HepG2 (cell line): ENCODE measurements around the gene SFT2D1. TPM values are rescaled to one million over a fixed set of nuclear protein-coding genes. Genes with fewer than 3 reads are reported as not detected.

Experiments
- CAMTA2 ChIP-seq: sonication (generic); formaldehyde crosslinking; IDR thresholded peaks from 2 replicates; pipeline ENCODE4 v1.4.0; 2020; ENCODE audit warnings: mild to moderate bottlenecking, missing genetic modification reagents, borderline replicate concordance
- CBX2 ChIP-seq, 2 experiments: fragments of 200-600 bp in 1 of 2; sonication (generic); formaldehyde crosslinking in 1 of 2; IDR thresholded peaks; 2 replicates each; pipeline versions ENCODE4 v1.7.0 to v1.8.1; 2018 to 2022; ENCODE audit warnings: low read depth in 2 of 2, low read length in 1 of 2, mild to moderate bottlenecking in 1 of 2, missing genetic modification reagents in 1 of 2
- FIP1L1 ChIP-seq: fragments of 200-400 bp; formaldehyde crosslinking; IDR thresholded peaks from 2 replicates; pipeline ENCODE4 v1.6.1; 2018; ENCODE audit warnings: low read depth, mild to moderate bottlenecking, low read length, moderate library complexity, borderline replicate concordance; ENCODE audit not compliant: insufficient read depth
- FOXP1 ChIP-seq, 2 experiments: fragments of 450-650 bp in 1 of 2; IDR thresholded peaks; 2 replicates each; pipeline ENCODE4 v1.6.1; 2017 to 2018; ENCODE audit warnings: antibody characterized with exemption in 1 of 2
- KMT2A ChIP-seq: sonication (generic); formaldehyde crosslinking; IDR thresholded peaks from 2 replicates; pipeline ENCODE4 v1.4.0; 2020; ENCODE audit warnings: missing genetic modification reagents
- NCOR1 ChIP-seq: fragments of 200-600 bp; sonication (generic); IDR thresholded peaks from 2 replicates; pipeline ENCODE4 v1.7.0; 2017; ENCODE audit warnings: antibody characterized with exemption, low read length, borderline replicate concordance
- PHB2 ChIP-seq: fragments of 450-650 bp; IDR thresholded peaks from 2 replicates; pipeline ENCODE4 v1.6.1; 2018; ENCODE audit not compliant: partially characterized antibody
- PHF8 ChIP-seq: sonication (generic); formaldehyde crosslinking; IDR thresholded peaks from 2 replicates; pipeline ENCODE4 v1.5.0; 2020; ENCODE audit warnings: missing genetic modification reagents
- PLSCR1 ChIP-seq: sonication (generic); formaldehyde crosslinking; IDR thresholded peaks from 2 replicates; pipeline ENCODE4 v1.5.0; 2020; ENCODE audit warnings: missing genetic modification reagents, mild to moderate bottlenecking, borderline replicate concordance
- POGK ChIP-seq: sonication (generic); formaldehyde crosslinking; conservative IDR thresholded peaks from 2 replicates; pipeline ENCODE4 v1.8.0; 2022; ENCODE audit warnings: mild to moderate bottlenecking, moderate library complexity, missing genetic modification reagents
- SMYD3 ChIP-seq: sonication (generic); formaldehyde crosslinking; IDR thresholded peaks from 2 replicates; pipeline ENCODE4 v1.8.1; 2023; ENCODE audit warnings: mild to moderate bottlenecking, missing genetic modification reagents
- SNAPC2 ChIP-seq: sonication (generic); formaldehyde crosslinking; IDR thresholded peaks from 2 replicates; pipeline ENCODE4 v1.8.1; 2022; ENCODE audit warnings: mild to moderate bottlenecking, missing genetic modification reagents
- USF2 ChIP-seq, 2 experiments: sonication (generic) in 1 of 2; formaldehyde crosslinking in 1 of 2; IDR thresholded peaks; 2 replicates each; pipeline versions ENCODE4 v1.5.1 to v1.6.1; 2011 to 2020; ENCODE audit warnings: borderline replicate concordance in 1 of 2, low read depth in 1 of 2, low read length in 1 of 2, mild to moderate bottlenecking in 1 of 2, missing genetic modification reagents in 1 of 2, moderate library complexity in 1 of 2
- ZKSCAN8 ChIP-seq: IDR thresholded peaks from 2 replicates; pipeline ENCODE4 v1.6.1; 2016; ENCODE audit warnings: borderline replicate concordance, missing genetic modification reagents, missing compliant biosample characterization
- ZNF362 ChIP-seq: sonication (generic); formaldehyde crosslinking; IDR thresholded peaks from 2 replicates; pipeline ENCODE4 v1.4.0; 2020; ENCODE audit warnings: missing genetic modification reagents, mild to moderate bottlenecking, borderline replicate concordance
- ZNF607 ChIP-seq: sonication (generic); formaldehyde crosslinking; IDR thresholded peaks from 2 replicates; pipeline ENCODE4 v1.5.1; 2020; ENCODE audit warnings: missing genetic modification reagents, mild to moderate bottlenecking, borderline replicate concordance
- ZNF703 ChIP-seq: sonication (generic); formaldehyde crosslinking; IDR thresholded peaks from 2 replicates; pipeline ENCODE4 v1.5.1; 2020; ENCODE audit warnings: missing genetic modification reagents, mild to moderate bottlenecking, moderate library complexity, borderline replicate concordance
- ZNF761 ChIP-seq: sonication (generic); formaldehyde crosslinking; conservative IDR thresholded peaks from 2 replicates; pipeline ENCODE4 v1.4.0; 2020; ENCODE audit warnings: mild to moderate bottlenecking, missing genetic modification reagents
- ZSCAN31 ChIP-seq: sonication (generic); formaldehyde crosslinking; IDR thresholded peaks from 2 replicates; pipeline ENCODE4 v1.5.0; 2020; ENCODE audit warnings: low read depth, mild to moderate bottlenecking, missing genetic modification reagents
- polyA plus RNA-seq, 8 experiments: library from polyadenylated mRNA; depleted of rRNA in 3 of 8; stranded (reverse) in 7 of 8; unstranded in 1 of 8; fragments of >200 nt; fragmentation: Illumina TruSeq in 4 of 8; extraction: Trizol in 4 of 8; gene quantifications; 2 replicates each; pipeline versions ENCODE4 v1.2.1 to v1.2.3, GENCODE V29; 2011 to 2016; ENCODE audit warnings: low read depth in 4 of 8, missing spikeins in 1 of 8, mixed read lengths in 1 of 8; ENCODE audit not compliant: insufficient read depth in 1 of 8
- total RNA-seq, 5 experiments: library from RNA; depleted of rRNA; stranded (reverse); fragments of >200 nt; fragmentation: Illumina TruSeq; extraction: Trizol; gene quantifications; 2 replicates each; pipeline ENCODE4 v1.2.3, GENCODE V29; 2016; ENCODE audit warnings: low read depth in 1 of 5

SFT2D1 gene
- total and polyA plus RNA-seq, 2 of the 13 experiments (the other 11 are each of a cell fraction or from before 2014, with no cell fraction given): 115 to 147 TPM

GRCh38 chr6:166381733-166382499 is 39.6 kb upstream of the SFT2D1 start (continued):
- peak; percentile 80; the same call in 1 of the 2 replicates for TF ChIP-seq ZNF761 (CRISPR knock-in tag)
- 0 out of 2 replicates have a peak, but pooled peaks have one; percentile 53 for TF ChIP-seq ZNF607 (CRISPR knock-in tag)
- TF ChIP-seq CAMTA2 (CRISPR knock-in tag): no peak
- TF ChIP-seq KMT2A (CRISPR knock-in tag): peak; percentile 100
- TF ChIP-seq NCOR1: no peak; the same call in 1 of the 2 replicates
- no peak; the same call in 1 of the 2 replicates for TF ChIP-seq SNAPC2
- no peak for TF ChIP-seq CBX2 (IDR thresholded peaks at IDR 0.05; ENCODE audit: low read depth, low read length)
- 0 out of 2 replicates have a peak, but pooled peaks have one; percentile 85 for TF ChIP-seq CBX2 (CRISPR knock-in tag; IDR thresholded peaks at IDR 0.05; ENCODE audit: low read depth)
- peak; percentile 49; the same call in 1 of the 2 replicates for TF ChIP-seq ZNF362 (CRISPR knock-in tag)
- TF ChIP-seq PHF8 (CRISPR knock-in tag): peak; percentile 79
- TF ChIP-seq PLSCR1 (CRISPR knock-in tag): no peak
- TF ChIP-seq ZKSCAN8 (CRISPR knock-in tag): peak; percentile 52; the same call in 1 of the 2 replicates
- TF ChIP-seq ZNF703: no peak
- TF ChIP-seq POGK: 0 out of 2 replicates have a peak, but pooled peaks have one; percentile 63
- no peak for TF ChIP-seq FOXP1 (IDR thresholded peaks at IDR 0.05)
- TF ChIP-seq FOXP1 (CRISPR knock-in tag; IDR thresholded peaks at IDR 0.05): no peak
- TF ChIP-seq USF2 (IDR thresholded peaks at IDR 0.05; ENCODE audit: low read depth, low read length): no peak
- TF ChIP-seq USF2 (CRISPR knock-in tag; IDR thresholded peaks at IDR 0.05; ENCODE audit: borderline replicate concordance): no peak
- no peak for TF ChIP-seq ZSCAN31 (CRISPR knock-in tag)
- TF ChIP-seq PHB2: no peak
- TF ChIP-seq SMYD3 (CRISPR knock-in tag): no peak; the same call in 1 of the 2 replicates
- no peak for TF ChIP-seq FIP1L1
